H9 (cell line): ENCODE data around the gene NFASC. TPM values are rescaled to one million over a fixed set of nuclear protein-coding genes. Genes with fewer than 3 reads are reported as not detected.

Source experiments
- DNase-seq: peaks from one replicate; pipeline ENCODE4 v3.0.0-alpha.2; 2017
- H2AFZ ChIP-seq: one replicate; pipeline ENCODE4 v1.6.1; 2013; ENCODE audit warnings: mild to moderate bottlenecking, low read length, control low read depth, moderate library complexity
- H2AK5ac ChIP-seq: 2 replicates; pipeline ENCODE4 v1.6.1; 2013; ENCODE audit warnings: low read length, control low read depth, mixed read lengths; ENCODE audit not compliant: insufficient read length
- H2BK120ac ChIP-seq: one replicate; pipeline ENCODE4 v1.6.1; 2013; ENCODE audit warnings: low read depth, mild to moderate bottlenecking, low read length, control low read depth, inconsistent platforms; ENCODE audit not compliant: poor library complexity, severe bottlenecking
- H2BK12ac ChIP-seq: 2 replicates; pipeline ENCODE4 v1.6.1; 2013; ENCODE audit warnings: low read length, control low read depth, mixed read lengths, low read depth; ENCODE audit not compliant: insufficient read length
- H2BK15ac ChIP-seq: 2 replicates; pipeline ENCODE4 v1.6.1; 2013; ENCODE audit warnings: low read depth, low read length, control low read depth
- H2BK20ac ChIP-seq: one replicate; pipeline ENCODE4 v1.6.1; 2013; ENCODE audit warnings: low read depth, mild to moderate bottlenecking, low read length, control low read depth, inconsistent platforms; ENCODE audit not compliant: poor library complexity, severe bottlenecking
- H2BK5ac ChIP-seq: 2 replicates; pipeline ENCODE4 v1.6.1; 2013; ENCODE audit warnings: low read length, control low read depth, mixed read lengths; ENCODE audit not compliant: insufficient read length
- H3K14ac ChIP-seq: 2 replicates; pipeline ENCODE4 v1.6.1; 2013; ENCODE audit warnings: low read length, control low read depth; ENCODE audit not compliant: insufficient read depth
- H3K18ac ChIP-seq: 2 replicates; pipeline ENCODE4 v1.6.1; 2013; ENCODE audit warnings: low read depth, mild to moderate bottlenecking, mixed read lengths, low read length, control low read depth; ENCODE audit not compliant: insufficient read length
- H3K23ac ChIP-seq: 2 replicates; pipeline ENCODE4 v1.6.1; 2013; ENCODE audit warnings: low read length, control low read depth, mixed read lengths, low read depth; ENCODE audit not compliant: insufficient read length
- H3K23me2 ChIP-seq: 2 replicates; pipeline ENCODE4 v1.6.1; 2013; ENCODE audit warnings: low read depth, mild to moderate bottlenecking, mixed read lengths, low read length, control low read depth; ENCODE audit not compliant: insufficient read length, poor library complexity, severe bottlenecking
- H3K27ac ChIP-seq: 2 replicates; pipeline ENCODE4 v1.5.1; 2013; ENCODE audit warnings: low read length, control low read depth, mixed read lengths, low read depth; ENCODE audit not compliant: insufficient read length
- H3K27me3 ChIP-seq: 2 replicates; pipeline ENCODE4 v1.6.1; 2013; ENCODE audit warnings: low read length, control low read depth, inconsistent platforms; ENCODE audit not compliant: insufficient read depth
- H3K4ac ChIP-seq: 2 replicates; pipeline ENCODE4 v1.6.1; 2013; ENCODE audit warnings: low read depth, mild to moderate bottlenecking, control low read depth, inconsistent platforms, low read length, moderate library complexity
- H3K4me1 ChIP-seq: 2 replicates; pipeline ENCODE4 v1.6.1; 2013; ENCODE audit warnings: low read length, control low read depth, inconsistent platforms; ENCODE audit not compliant: insufficient read depth
- H3K4me2 ChIP-seq: 2 replicates; pipeline ENCODE4 v1.6.1; 2013; ENCODE audit warnings: low read length, control low read depth, mixed read lengths; ENCODE audit not compliant: insufficient read length, insufficient read depth
- H3K56ac ChIP-seq: 2 replicates; pipeline ENCODE4 v1.6.1; 2013; ENCODE audit warnings: low read depth, mild to moderate bottlenecking, mixed read lengths, low read length, control low read depth; ENCODE audit not compliant: insufficient read length
- H3K79me1 ChIP-seq: 2 replicates; pipeline ENCODE4 v1.6.1; 2013; ENCODE audit warnings: low read depth, mild to moderate bottlenecking, moderate library complexity, low read length, control low read depth, inconsistent platforms; ENCODE audit not compliant: insufficient read depth, poor library complexity, severe bottlenecking
- H3K79me2 ChIP-seq: 2 replicates; pipeline ENCODE4 v1.6.1; 2013; ENCODE audit warnings: low read length, control low read depth, inconsistent platforms; ENCODE audit not compliant: insufficient read depth
- H3K9ac ChIP-seq: 2 replicates; pipeline ENCODE4 v1.6.1; 2013; ENCODE audit warnings: low read length, control low read depth, mixed read lengths; ENCODE audit not compliant: insufficient read length; ENCODE audit errors: extremely low read depth
- H3K9me3 ChIP-seq: one replicate; pipeline ENCODE4 v1.6.1; 2013; ENCODE audit warnings: low read depth, low read length, inconsistent platforms; ENCODE audit not compliant: control insufficient read depth
- H3T11ph ChIP-seq: one replicate; pipeline ENCODE4 v1.6.1; 2013; ENCODE audit warnings: mild to moderate bottlenecking, low read length, control low read depth, inconsistent platforms
- H4K20me1 ChIP-seq: one replicate; pipeline ENCODE4 v1.6.1; 2013; ENCODE audit not compliant: control insufficient read depth, insufficient read length, insufficient read depth
- H4K5ac ChIP-seq: 2 replicates; pipeline ENCODE4 v1.6.1; 2013; ENCODE audit warnings: low read depth, mild to moderate bottlenecking, mixed read lengths, low read length, control low read depth; ENCODE audit not compliant: insufficient read length
- H4K8ac ChIP-seq: replicated peaks from 2 replicates; pipeline ENCODE4 v1.6.1; 2013; ENCODE audit warnings: low read length, control low read depth, mixed read lengths, low read depth; ENCODE audit not compliant: insufficient read length
- H4K91ac ChIP-seq: 2 replicates; pipeline ENCODE4 v1.6.1; 2013; ENCODE audit warnings: low read depth, mild to moderate bottlenecking, moderate library complexity, mixed read lengths, low read length, control low read depth; ENCODE audit not compliant: insufficient read length
- H3K27ac Mint-ChIP-seq, 3 experiments: 2 replicates in 2 of 3; 3 replicates in 1 of 3; pipeline ENCODE4 v1.8.0; 2020 to 2021; ENCODE audit warnings: mixed read lengths in 3 of 3, mild to moderate bottlenecking in 1 of 3, moderate library complexity in 1 of 3
- H3K27me3 Mint-ChIP-seq: 2 replicates; pipeline ENCODE4 v1.8.0; 2021; ENCODE audit warnings: low read depth, mild to moderate bottlenecking, moderate library complexity, mixed read lengths
- H3K36me3 Mint-ChIP-seq, 3 experiments: 2 replicates in 2 of 3; 3 replicates in 1 of 3; pipeline ENCODE4 v1.8.0; 2020 to 2021; ENCODE audit warnings: low read depth in 3 of 3, mixed read lengths in 3 of 3; ENCODE audit not compliant: insufficient read depth in 1 of 3
- H3K4me1 Mint-ChIP-seq, 2 experiments: 2 replicates each; pipeline ENCODE4 v1.8.0; 2020; ENCODE audit warnings: mixed read lengths in 2 of 2
- H3K4me3 Mint-ChIP-seq, 2 experiments: 2 replicates in 1 of 2; 3 replicates in 1 of 2; pipeline ENCODE4 v1.8.0; 2020 to 2021; ENCODE audit warnings: mild to moderate bottlenecking in 2 of 2, mixed read lengths in 2 of 2, moderate library complexity in 1 of 2
- H3K9me3 Mint-ChIP-seq, 2 experiments: 2 replicates in 1 of 2; 3 replicates in 1 of 2; pipeline ENCODE4 v1.8.0; 2020; ENCODE audit warnings: mild to moderate bottlenecking in 2 of 2, mixed read lengths in 2 of 2, moderate library complexity in 1 of 2
- WGBS: extraction: QIAGEN DNeasy Blood & Tissue Kit; methylation state at CpG from one replicate; pipeline ENCODE4 v1.1.7; 2013; ENCODE audit warnings: missing lambda C conversion rate, low lambda C conversion rate, mixed read lengths; ENCODE audit not compliant: insufficient read length; ENCODE audit errors: extremely low coverage; 5-methylcytosine and 5-hydroxymethylcytosine counted together
- total RNA-seq: library from RNA; stranded (reverse); gene quantifications from 2 replicates; pipeline ENCODE4 v1.2.1, GENCODE V29; 2021
- TF ChIP-seq, protein P1 (sequence below): fragments of 200-600 bp; sonication (generic); conservative IDR thresholded peaks from 3 replicates; pipeline ENCODE4 v1.8.0; 2021; ENCODE audit warnings: antibody characterized with exemption, mild to moderate bottlenecking

The NFASC gene
- total RNA-seq, 1 experiment from 2014 or later = 5.0 TPM

DNA sequence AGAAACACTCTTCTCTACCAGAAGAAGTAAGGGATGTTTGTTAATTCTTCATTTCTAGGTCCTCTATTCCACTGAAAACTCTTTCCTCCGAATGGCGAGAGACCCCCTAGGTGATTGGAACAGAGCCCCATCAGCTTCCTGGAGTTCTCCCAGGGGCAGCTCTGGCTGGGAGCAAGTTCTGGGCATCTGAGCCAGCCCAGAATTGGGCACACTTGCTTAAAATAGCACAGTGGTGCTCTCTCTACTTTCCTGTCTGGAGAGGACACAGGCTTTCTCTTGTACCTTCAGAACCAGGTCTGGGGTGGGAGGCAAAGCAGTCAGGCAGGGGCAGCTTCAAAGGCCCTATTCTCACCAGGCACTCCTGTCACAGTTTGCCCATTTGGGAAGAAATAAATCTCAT is 89.2 kb downstream of the NFASC start:
- no peak overlapping the region for H2BK120ac ChIP-seq
- no peak overlapping the region for H2BK20ac ChIP-seq
- no peak overlapping the region for H2BK15ac ChIP-seq
- no peak overlapping the region for H3T11ph ChIP-seq
- no peak overlapping the region for H3K14ac ChIP-seq
- peaks cover 10 to 12% of the 10 kb centered on the region in 2 experiments for H3K4me1 Mint-ChIP-seq
- no peak overlapping the region for H2AFZ ChIP-seq
- no peak overlapping the region for H3K4me3 Mint-ChIP-seq
- H3K4me1 ChIP-seq = no peaks in the 10 kb centered on the region; the same call in 1 of the 2 replicates
- no peak overlapping the region for H3K27ac Mint-ChIP-seq
- TF ChIP-seq, protein P1, sequence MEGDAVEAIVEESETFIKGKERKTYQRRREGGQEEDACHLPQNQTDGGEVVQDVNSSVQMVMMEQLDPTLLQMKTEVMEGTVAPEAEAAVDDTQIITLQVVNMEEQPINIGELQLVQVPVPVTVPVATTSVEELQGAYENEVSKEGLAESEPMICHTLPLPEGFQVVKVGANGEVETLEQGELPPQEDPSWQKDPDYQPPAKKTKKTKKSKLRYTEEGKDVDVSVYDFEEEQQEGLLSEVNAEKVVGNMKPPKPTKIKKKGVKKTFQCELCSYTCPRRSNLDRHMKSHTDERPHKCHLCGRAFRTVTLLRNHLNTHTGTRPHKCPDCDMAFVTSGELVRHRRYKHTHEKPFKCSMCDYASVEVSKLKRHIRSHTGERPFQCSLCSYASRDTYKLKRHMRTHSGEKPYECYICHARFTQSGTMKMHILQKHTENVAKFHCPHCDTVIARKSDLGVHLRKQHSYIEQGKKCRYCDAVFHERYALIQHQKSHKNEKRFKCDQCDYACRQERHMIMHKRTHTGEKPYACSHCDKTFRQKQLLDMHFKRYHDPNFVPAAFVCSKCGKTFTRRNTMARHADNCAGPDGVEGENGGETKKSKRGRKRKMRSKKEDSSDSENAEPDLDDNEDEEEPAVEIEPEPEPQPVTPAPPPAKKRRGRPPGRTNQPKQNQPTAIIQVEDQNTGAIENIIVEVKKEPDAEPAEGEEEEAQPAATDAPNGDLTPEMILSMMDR = no peak
- no peaks in the 10 kb centered on the region for H3K79me2 ChIP-seq
- no peak overlapping the region for H3K23ac ChIP-seq
- no peak overlapping the region for H2AK5ac ChIP-seq
- no peaks in the 10 kb centered on the region for H3K9me3 ChIP-seq
- H3K18ac ChIP-seq = no peak overlapping the region
- no peak overlapping the region for H3K4ac ChIP-seq
- no peak overlapping the region for H3K4me2 ChIP-seq
- H2BK12ac ChIP-seq = no peak overlapping the region
- no peak overlapping the region for H4K5ac ChIP-seq
- H3K27me3 Mint-ChIP-seq = peaks cover 6% of the 10 kb centered on the region
- no peak overlapping the region for H3K27ac ChIP-seq
- H3K27me3 ChIP-seq = no peaks in the 10 kb centered on the region; the same call in 1 of the 2 replicates
- H4K8ac ChIP-seq = no peak overlapping the region
- H3K9ac ChIP-seq = no peak overlapping the region
- DNase-seq = no peak
- no peak overlapping the region for H2BK5ac ChIP-seq
- peaks cover 0 to 6% (median 0%) of the 10 kb centered on the region in 3 experiments; a peak in 1 of 7 replicates for H3K36me3 Mint-ChIP-seq
- no peaks in the 10 kb centered on the region for H3K79me1 ChIP-seq
- no CpG with 5 or more reads among the region's 2 CpGs for WGBS
- H3K23me2 ChIP-seq = no peaks in the 10 kb centered on the region
- no peak overlapping the region for H4K91ac ChIP-seq
- no peaks in the 10 kb centered on the region for H4K20me1 ChIP-seq
- no peak overlapping the region for H3K56ac ChIP-seq
- no peaks in the 10 kb centered on the region for H3K9me3 Mint-ChIP-seq
